Measurements from ENCODE around the gene IGSF22.

Gene IGSF22

DNA sequence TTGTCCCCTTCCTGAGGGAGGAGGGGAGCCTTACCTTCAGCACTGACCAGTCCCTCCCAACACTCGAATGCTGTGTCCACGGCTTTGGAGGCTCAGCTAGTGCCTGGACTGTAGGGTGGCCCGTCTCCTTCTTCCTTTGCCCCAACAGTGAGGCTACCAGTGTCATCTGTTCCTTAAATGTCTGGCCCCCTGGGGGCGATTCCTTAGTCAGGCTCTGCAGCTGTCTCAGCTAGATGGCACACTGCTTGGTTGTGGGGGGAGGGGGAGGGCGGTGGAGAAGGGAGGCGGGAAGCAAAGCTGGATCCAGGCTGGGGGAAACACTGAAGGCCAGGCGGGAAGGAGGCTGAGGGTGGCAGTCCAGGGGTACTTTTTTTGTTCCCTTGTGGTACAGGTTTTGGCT, at the start of gene IGSF22:
IGSF22 (minus strand) TSS at position 149 of the 400 bp plus-strand sequence. CDS start 1,952 bp downstream, outside the sequence.
- H3K4me3 ChIP-seq (ENCODE audit: low read depth, low read length) = no peak within 1 kb of the TSS
- DNase-seq (ENCODE audit: low read depth) = no peak

DNA sequence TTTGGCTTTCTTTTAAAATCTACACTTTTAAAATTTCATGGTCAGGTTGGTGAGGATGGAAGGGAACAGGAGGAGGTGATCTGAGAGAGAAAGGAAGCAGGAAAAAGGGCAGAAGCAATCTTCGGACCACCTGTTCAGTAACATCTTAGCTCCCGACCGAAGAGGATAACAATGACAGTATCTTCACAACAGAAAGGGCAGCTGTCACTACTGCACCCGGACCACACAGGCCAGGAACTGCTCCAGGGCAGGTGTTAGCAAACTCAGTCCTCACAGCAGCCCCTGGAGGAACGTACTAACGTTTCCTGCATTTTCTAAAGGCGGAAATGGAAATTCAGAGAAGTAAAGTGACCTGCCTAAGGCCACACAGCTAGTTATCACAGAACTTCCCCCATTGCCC, 48.8 kb upstream of the IGSF22 start:
- no peak overlapping the region for H3K4me3 ChIP-seq (ENCODE audit: low read depth, low read length)

DNA sequence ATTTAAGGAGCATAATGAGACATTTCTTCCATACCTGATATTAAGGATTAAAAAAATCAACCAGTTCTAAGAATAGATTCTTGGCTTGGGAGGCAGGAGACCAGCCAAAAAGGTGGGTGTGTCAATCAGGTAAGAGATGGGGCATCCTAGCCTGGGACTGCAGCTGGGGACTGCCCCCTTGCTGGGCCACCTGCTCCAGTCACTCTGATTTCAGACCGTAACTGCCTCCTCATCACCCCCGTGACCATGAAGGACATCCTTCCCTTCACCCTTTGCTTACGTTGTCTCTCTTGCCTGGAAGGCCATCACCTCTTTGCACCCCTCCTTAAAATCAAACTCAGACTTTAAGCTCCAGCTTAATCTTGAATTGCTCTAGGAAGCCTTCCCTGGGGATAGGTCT, 47.7 kb upstream of the IGSF22 start:
- H3K4me3 ChIP-seq (ENCODE audit: low read depth, low read length) = no peak overlapping the region
- no peak for DNase-seq (ENCODE audit: low read depth)

More for the DNA sequence above, 48.8 kb upstream of the IGSF22 start:
- DNase-seq (ENCODE audit: low read depth) = no peak

DNA sequence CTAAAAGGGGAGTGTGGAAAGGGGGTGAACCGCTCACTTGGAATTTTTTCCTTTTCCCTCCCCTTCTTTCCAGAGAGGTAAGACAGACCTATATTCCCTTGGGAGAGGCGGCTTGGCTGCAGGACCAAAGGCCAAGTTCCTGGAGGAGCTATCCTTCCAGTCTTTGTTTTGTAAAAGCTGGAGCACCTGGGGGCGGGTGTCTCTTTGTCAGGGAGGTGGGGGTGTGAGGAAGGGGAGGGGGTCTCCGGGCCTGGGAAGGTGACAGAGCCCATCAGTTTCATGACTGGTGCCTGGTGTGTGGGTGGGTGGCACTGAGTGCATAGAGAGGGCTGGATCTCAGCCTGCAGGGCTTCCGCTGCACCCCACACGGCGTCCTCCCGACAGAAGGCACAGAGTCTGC, 47.1 kb upstream of the IGSF22 start:
- no peak overlapping the region for H3K4me3 ChIP-seq (ENCODE audit: low read depth, low read length)
- DNase-seq (ENCODE audit: low read depth) = no peak

DNA sequence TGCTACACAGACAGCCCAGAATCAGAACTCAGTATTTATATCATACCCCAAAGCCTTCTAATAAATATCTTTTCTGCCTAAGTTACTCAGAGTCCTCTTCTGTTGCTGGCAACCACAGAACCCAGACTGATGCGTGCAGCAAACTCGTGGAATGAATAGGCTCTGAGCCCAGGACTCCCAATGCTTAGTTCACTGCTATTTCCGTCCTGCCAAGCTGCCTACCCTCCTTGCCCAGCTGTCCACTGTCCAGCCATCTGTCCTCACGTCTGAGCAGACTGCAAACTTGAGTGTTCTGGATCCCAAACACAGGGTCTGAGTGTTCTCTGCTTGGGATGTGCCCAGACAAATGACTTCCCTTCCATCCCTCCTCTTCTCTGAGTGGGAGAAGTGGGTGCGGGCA, 46.2 kb upstream of the IGSF22 start:
- H3K4me3 ChIP-seq (ENCODE audit: low read depth, low read length) = no peak overlapping the region
- DNase-seq (ENCODE audit: low read depth) = no peak

DNA sequence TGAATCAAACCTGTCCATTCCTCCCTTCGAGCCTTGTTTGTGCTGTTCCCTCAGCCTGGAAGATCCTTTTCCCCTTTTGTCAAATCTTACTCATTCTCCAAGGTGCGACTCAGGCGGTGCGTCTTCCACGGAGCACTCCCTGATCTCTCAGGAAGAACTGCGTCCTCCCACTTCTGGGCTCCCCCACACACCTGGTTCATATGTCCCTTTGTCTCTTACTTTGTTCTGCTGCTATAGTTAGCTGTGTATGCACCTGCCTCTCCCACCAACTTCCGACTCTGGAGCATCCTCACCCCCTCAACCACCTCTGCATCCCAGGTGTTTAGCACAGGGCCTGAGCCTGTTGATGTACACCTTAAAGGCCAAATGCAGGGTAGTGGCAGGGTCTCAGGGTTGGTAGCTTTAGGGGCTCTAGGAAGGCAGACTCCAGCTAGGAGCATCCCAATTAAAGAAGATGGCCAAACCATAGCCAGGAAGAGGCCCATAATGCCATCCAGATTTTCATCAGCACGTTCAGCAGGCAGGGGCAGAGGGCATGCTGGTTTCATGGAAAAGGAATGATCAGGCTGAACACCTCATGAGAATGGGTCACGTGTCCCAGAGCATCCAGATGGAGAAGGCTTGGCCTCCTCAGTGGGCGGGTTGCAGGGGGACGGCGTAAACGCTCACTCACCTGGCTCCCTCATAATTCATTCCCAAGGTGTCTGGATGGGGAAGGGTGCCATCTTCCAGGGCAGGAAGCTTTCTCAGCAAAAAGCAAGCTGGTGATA, 45.5 kb upstream of the IGSF22 start:
- DNase-seq (ENCODE audit: low read depth) = no peak
- no peak overlapping the region for H3K4me3 ChIP-seq (ENCODE audit: low read depth, low read length)

DNA sequence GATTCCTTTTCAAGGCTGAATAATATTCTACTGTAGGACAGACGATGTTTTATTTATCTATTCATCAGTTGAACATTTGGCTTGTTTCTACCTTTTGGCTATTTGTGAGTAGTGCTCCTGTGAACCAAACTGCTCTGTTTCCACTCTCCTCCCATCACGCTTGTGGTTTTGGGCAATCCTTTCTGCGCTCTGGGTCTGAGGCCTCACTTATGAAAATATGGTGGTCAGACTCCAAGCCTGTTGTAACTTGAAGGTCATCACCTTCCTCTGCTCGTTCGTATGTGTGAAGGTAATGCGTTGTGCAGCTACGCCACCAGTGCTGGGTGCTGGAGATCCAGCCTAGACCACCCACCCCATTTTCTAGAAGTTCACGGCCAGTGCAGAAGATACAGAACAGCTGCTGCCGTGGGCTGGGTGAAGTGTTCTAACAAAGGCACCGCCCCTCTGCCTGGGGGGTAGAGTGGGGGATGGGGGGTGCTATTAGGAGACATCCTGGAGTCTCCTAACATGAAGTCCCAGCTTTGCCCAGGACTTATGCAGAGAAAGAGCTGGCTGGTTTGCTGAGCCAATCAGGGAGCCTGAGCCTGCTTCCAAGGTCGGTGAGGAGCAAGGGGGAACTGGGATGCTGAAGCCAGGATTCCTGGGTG, 44.6 kb upstream of the IGSF22 start:
- DNase-seq (ENCODE audit: low read depth) = no peak
- no peak overlapping the region for H3K4me3 ChIP-seq (ENCODE audit: low read depth, low read length)

DNA sequence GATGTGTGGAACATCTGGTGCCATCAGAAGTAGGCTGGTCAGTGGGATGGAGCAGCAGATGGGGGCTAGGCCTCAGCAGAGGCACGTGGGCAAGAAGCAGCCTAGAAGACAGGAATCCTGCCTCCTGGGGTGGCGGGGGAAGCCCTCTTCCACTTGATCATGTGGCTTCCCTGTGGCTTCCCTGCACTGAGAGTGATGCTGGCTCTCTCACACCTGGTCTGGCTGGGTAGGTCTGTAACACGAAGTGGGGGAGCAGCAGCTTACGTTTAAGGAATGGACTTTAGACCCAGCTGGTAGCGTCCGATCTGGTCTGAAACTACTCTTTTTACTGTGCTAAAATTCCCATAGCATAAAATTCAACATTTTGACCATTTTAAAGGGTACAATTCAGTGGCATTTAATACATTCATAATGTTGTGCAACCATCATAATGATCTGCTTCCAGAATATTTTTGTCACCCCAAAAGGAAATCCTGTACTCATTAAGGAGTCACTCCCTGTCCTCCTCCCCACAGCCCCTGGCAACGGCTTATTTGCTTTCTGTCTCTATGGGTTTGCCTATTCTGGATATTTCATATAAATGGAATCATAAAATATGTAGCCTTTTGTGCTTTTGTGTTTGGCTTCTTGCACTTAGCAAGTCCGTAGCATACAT, 43.9 kb upstream of the IGSF22 start:
- H3K4me3 ChIP-seq (ENCODE audit: low read depth, low read length) = no peak overlapping the region
- DNase-seq (ENCODE audit: low read depth) = no peak

DNA sequence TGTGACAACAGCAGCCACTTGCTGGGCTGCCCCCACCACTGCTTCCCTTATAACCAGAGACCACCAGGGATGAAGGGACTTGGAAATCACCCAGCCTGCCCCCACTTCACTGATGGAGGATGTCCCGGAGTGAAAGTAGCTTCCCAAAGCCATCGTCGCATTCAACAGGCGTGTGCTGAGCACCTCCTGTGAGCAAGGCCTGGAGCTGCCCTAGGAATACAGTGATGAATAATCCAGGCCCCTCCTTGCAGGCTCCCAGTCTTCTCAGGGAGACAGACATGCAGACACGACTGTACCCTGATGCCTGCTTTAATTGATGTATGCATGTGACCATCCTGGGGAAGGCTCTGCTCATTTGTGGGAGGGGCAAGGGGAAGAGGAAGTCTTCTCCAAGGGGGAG, 43.0 kb upstream of the IGSF22 start:
- no peak for DNase-seq (ENCODE audit: low read depth)
- no peak overlapping the region for H3K4me3 ChIP-seq (ENCODE audit: low read depth, low read length)

DNA sequence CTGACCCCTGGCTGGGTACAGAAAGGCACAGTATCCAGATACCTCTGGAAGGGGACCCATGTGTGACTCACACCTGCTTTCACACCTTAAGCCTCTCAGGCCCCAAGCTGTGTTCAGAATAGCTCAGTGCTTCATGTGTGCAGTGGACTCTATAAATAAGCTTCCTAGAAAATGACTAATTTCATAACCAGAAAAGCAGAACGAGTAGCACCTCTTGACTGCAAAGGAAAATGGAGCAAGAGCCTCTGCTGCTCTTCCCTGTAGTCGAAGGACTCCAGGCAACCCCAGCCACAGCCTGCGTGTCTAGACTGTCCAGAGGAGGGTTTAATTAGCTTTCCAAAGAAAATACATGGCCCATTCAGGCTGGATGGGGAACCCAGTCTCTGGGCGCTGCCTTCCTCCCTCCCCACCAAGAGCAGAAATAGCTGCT, 42.5 kb upstream of the IGSF22 start:
- no peak for DNase-seq (ENCODE audit: low read depth)
- no peak overlapping the region for H3K4me3 ChIP-seq (ENCODE audit: low read depth, low read length)

DNA sequence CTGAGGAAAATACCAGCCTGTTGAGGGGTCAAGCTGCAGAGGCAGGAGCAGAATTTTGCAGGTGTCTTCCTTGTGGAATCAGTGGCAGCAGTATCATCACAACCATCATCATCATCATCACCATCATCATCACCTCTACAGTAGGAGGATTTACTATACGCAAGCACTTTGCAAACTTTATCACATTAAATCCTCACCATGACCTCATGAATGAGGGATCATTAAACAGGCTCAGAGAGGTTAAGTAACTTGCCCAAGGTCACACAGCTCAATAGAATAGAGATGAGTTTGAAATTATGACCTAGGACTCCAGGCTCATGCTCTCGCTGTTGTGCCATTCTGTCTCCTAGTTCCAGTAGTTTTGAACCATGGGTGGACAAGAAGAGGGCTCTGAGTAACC, 40.0 kb upstream of the IGSF22 start:
- no peak for DNase-seq (ENCODE audit: low read depth)
- H3K4me3 ChIP-seq (ENCODE audit: low read depth, low read length) = no peak overlapping the region

DNA sequence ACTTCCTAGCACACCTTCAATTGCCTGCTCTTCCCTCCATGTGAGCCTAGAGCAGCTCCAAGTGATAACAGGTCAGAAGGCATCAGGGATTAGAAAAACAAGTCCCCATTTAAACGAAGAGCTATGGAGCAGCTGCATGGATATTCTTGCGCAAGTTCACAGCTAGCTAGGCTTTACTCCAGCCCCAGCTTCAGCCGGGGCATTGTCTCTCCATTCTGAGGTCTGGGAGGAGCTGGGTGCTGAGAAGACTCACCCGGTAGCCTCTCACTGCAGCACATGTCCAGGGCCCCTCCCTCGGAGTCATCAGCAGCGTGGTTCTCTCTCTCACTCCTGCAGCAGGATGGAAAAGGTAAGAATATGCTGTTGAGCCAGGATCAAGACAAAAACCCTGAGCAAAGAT, 39.6 kb upstream of the IGSF22 start:
- no peak for DNase-seq (ENCODE audit: low read depth)
- no peak overlapping the region for H3K4me3 ChIP-seq (ENCODE audit: low read depth, low read length)

DNA sequence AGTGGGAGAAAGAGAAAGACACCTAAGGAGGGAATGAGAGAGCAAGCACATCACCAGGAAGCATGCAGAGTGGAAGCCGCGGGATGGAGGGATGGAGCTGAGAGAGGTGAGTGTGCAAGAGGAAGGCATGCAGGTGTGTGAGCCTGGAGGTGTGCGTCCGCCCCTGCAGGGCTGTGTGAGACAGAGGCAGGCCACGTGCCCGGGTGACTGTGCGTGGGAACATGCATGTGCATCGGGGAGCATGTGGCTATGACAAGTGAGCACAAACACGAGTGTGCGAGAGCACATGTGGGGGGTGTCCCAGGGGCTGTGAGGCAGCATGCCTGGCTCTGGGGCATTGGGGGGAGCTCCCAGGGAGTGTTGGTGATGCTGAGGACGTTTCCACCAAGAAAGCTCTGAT, 35.8 kb upstream of the IGSF22 start:
- DNase-seq (ENCODE audit: low read depth) = no peak
- no peak overlapping the region for H3K4me3 ChIP-seq (ENCODE audit: low read depth, low read length)

DNA sequence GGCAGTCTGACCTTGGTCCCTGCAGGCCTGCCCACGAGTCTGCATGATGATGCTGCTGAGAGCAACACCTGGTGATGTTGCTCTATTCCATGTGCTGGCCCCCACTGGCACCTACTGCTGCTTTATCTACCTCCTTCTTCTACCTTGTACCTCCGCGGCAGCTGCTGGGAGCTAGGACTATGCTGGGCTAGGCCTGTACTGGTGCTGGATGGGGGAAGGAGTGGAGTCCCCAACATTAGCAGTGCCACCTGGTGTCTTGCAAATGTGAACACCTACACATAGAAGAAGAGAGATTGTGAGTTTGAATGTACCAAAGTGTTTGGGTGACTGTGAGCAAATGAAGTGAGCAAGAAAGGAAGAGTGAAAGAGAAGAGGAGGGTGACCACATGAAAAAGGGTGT, 35.2 kb upstream of the IGSF22 start:
- no peak for DNase-seq (ENCODE audit: low read depth)
- H3K4me3 ChIP-seq (ENCODE audit: low read depth, low read length) = no peak overlapping the region

DNA sequence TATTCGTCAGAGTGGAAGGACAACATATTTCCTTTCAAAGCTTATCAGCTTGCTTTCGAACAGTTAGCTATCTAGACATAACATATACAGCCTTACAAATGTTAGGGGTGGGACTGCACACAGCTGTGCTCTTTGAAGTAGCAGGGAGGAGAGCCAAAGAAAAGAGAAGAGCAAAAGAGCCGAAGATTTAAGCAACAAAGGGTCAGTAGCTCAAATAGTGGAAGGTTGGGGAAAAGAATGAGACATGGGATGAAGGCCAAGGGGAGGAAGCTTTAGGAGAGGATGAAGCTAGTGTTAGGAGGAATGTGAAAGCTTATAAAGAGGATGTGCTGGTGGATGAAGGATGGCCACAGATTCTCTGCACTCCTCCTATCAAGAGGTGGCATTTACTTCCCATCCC, 31.8 kb upstream of the IGSF22 start:
- DNase-seq (ENCODE audit: low read depth) = no peak
- no peak overlapping the region for H3K4me3 ChIP-seq (ENCODE audit: low read depth, low read length)

DNA sequence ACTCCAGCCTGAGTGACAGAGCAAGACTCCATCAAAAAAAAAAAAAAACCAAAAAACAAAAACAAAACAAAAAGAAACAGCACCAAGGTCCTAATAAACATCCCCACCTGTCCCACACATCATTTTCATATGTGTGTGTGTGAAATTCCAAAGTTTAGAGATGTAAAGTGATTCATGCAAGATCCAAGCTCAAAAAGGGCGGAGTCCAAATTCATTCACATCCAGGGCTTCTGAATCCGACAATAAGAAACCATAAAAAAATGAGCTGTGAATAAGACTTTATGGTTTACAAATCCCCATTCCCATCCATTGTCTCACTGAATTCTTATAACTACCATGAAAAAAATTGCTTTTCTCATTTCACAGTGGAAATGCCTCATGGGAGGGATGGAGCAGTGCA, 30.9 kb upstream of the IGSF22 start:
- H3K4me3 ChIP-seq (ENCODE audit: low read depth, low read length) = no peak overlapping the region
- DNase-seq (ENCODE audit: low read depth) = no peak

DNA sequence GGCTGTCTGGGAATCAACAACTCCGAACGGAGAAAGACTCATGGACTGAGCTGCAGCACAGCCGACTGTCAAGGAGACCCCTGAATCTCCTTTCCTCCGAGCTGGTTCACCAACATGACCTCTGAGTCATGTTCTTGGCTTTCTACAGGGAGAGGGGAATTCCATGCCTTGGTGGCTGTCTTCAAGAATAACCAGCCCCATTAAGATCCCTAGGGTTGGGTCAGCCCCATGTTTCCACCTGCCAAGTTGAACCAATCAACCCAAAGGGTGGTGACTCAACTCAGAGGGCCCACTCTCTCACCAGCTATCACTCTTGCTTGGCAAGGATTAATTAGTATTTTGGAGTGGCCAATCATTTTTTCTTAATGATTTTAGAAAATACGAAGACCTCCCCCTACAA, 28.3 kb upstream of the IGSF22 start:
- no peak overlapping the region for H3K4me3 ChIP-seq (ENCODE audit: low read depth, low read length)
- no peak for DNase-seq (ENCODE audit: low read depth)

DNA sequence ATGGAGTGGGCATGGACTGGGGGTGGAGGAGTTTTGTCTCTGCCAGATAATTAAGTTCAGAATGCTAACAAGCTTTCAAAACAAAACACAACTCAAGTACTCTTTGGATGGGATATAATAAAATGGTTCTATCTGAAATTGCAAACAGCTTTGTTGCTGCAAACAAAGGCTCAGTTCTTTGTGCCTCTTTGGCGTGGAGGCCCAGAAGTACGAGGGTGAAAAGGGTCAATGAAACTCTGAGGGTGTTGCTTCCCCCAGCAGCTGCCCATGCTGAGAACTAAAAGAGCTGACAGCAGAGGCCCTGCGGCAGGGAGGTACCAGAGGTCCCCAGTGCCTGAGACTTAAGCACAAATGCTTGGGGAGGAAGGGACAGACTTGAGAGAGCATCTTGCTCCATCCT, 26.5 kb upstream of the IGSF22 start:
- no peak overlapping the region for H3K4me3 ChIP-seq (ENCODE audit: low read depth, low read length)
- DNase-seq (ENCODE audit: low read depth) = no peak

DNA sequence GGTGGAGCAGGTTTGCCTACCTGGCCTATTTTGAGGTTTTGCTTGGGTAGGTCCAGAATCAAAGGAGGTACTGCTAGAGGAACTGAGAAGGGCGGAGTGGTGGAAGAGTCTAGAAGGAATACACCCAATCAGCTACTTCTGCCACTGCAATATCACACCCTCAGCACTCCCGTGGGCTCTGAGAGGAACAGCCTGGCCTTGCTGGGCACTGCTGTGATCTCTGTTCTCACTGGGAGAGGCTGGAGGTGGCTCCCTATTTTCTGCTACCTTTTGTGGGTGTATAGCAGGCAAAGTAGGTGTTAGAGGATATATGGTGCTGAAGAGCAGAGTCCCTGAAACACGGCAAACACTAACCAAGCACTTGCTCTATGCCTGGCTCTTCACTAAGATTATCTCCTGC, 25.0 kb upstream of the IGSF22 start:
- no peak overlapping the region for H3K4me3 ChIP-seq (ENCODE audit: low read depth, low read length)
- no peak for DNase-seq (ENCODE audit: low read depth)

DNA sequence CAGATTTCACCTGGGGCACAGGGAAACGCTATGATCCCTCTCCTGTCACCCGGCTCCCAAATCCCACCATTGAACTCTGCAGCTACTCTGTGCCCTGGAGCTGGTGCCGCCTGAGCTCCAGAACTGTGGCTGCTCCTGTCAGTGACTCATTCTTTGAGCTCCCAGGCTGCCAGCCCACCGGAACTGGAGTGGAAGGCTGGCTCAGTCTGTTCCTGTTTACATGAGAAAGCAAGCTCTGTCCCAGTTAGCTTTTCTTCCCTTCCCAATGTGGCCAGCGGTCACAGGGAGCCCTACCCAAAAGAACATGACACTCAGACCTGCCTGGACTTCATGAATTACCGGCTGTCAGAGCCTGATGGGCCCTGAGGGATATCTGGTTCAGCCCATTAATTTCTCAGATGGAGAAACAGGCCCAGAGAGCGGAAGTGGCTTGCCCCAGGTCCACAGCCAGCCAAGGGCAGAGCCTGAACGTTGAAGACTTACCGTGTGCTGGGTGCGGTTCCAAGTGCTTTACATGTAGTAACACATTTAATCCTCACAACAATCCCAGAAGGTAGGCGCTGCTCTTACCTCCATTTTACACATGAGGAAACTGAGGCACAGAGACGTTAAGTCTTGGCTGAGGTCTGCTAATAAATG, 23.8 kb upstream of the IGSF22 start:
- peak; percentile 29 for DNase-seq (ENCODE audit: low read depth)
- H3K4me3 ChIP-seq (ENCODE audit: low read depth, low read length) = no peak overlapping the region

Measured in skeletal muscle cell (primary cell).